GM12878 (cell line): ENCODE data around the gene RAP1GAP. TPM values are rescaled to one million over a fixed set of nuclear protein-coding genes. Genes with fewer than 3 reads are reported as not detected.

Experiments
- ATAC-seq: fragments of 200-7000 bp; cut with Tn5 transposase; 3 replicates; pipeline ENCODE4 v1.9.1; 2020; ENCODE audit warnings: mild to moderate bottlenecking, moderate library complexity
- BruUV-seq: library from RNA; stranded (reverse); fragments of 400-500 nt; replicated peaks from 2 replicates; lab custom pipeline; 2021; lab: Mats Ljungman, UMichigan
- CTCF ChIA-PET: fragments of 300-600 bp; sonication (Branson Sonifier 250); formaldehyde crosslinking; extraction: SDS; loops from one replicate; lab custom pipeline; 2021; ENCODE audit warnings: inconsistent platforms; lab: Yijun Ruan, JAX
- POLR2A ChIA-PET: fragments of 350-600 bp; formaldehyde crosslinking; extraction: SDS; loops from one replicate; lab custom pipeline; 2021; ENCODE audit warnings: inconsistent platforms; lab: Charles Lee
- RAD21 ChIA-PET: fragments of 300-600 bp; sonication (Branson Sonifier 250); formaldehyde crosslinking; loops from one replicate; lab custom pipeline; 2023; ENCODE audit warnings: antibody characterized with exemption; ENCODE audit not compliant: unreplicated experiment; lab: Charles Lee
- SMC1A ChIA-PET: fragments of 300-600 bp; sonication (Branson Sonifier 250); formaldehyde crosslinking; loops from one replicate; lab custom pipeline; 2023; ENCODE audit not compliant: unreplicated experiment, uncharacterized antibody; lab: Charles Lee
- DNase-seq: peaks from one replicate; pipeline ENCODE4 v3.0.0-alpha.2; 2011; ENCODE audit warnings: low read depth, low spot score
- FAIRE-seq: peaks from 3 replicates; lab custom pipeline; 2011; peaks lifted over from hg19 to GRCh38; lab: Jason Lieb, UNC
- H2AFZ ChIP-seq: 2 replicates; pipeline ENCODE4 v1.6.0; 2011; ENCODE audit warnings: low read depth, low read length, control low read depth; ENCODE audit not compliant: control insufficient read depth
- H3K27ac ChIP-seq: 2 replicates; pipeline ENCODE4 v1.5.1; 2011; ENCODE audit warnings: control low read depth; ENCODE audit not compliant: control insufficient read depth, insufficient read depth
- H3K27me3 ChIP-seq, 2 experiments: replicated peaks in 1 of 2; 2 replicates each; pipeline versions ENCODE4 v1.6.0 to v1.6.1; 2011; ENCODE audit warnings: low read length in 1 of 2; ENCODE audit not compliant: control insufficient read depth in 2 of 2, insufficient read depth in 2 of 2
- H3K36me3 ChIP-seq, 2 experiments: 2 replicates each; pipeline ENCODE4 v1.5.1; 2011; ENCODE audit warnings: low read length in 1 of 2; ENCODE audit not compliant: control insufficient read depth in 2 of 2, insufficient read depth in 2 of 2
- H3K4me1 ChIP-seq: 2 replicates; pipeline ENCODE4 v1.6.1; 2011; ENCODE audit warnings: mild to moderate bottlenecking, low read length, moderate library complexity, mixed read lengths; ENCODE audit not compliant: control insufficient read depth, insufficient read depth
- H3K4me2 ChIP-seq: 2 replicates; pipeline ENCODE4 v1.6.0; 2011; ENCODE audit warnings: control low read depth; ENCODE audit not compliant: control insufficient read depth, insufficient read depth
- H3K4me3 ChIP-seq: fragments of 200-600 bp; sonication (generic); 2 replicates; pipeline ENCODE4 v1.5.1; 2016
- H3K79me2 ChIP-seq: 2 replicates; pipeline ENCODE4 v1.6.0; 2011; ENCODE audit warnings: low read length; ENCODE audit not compliant: control insufficient read depth, insufficient read depth
- H3K9ac ChIP-seq: 2 replicates; pipeline ENCODE4 v1.8.0; 2011; ENCODE audit warnings: low read length, control low read depth, mixed read lengths; ENCODE audit not compliant: control insufficient read depth, insufficient read depth
- H3K9me3 ChIP-seq: replicated peaks from 3 replicates; pipeline ENCODE4 v1.5.1; 2011; ENCODE audit warnings: mild to moderate bottlenecking, low read length; ENCODE audit not compliant: control insufficient read depth, insufficient read depth
- H4K20me1 ChIP-seq: 2 replicates; pipeline ENCODE4 v1.6.0; 2011; ENCODE audit not compliant: control insufficient read depth, insufficient read depth
- BACH1 ChIP-seq: fragments of 450-650 bp; IDR thresholded peaks from 2 replicates; pipeline ENCODE4 v1.6.1; 2017; ENCODE audit warnings: mild to moderate bottlenecking, borderline replicate concordance
- BHLHE40 ChIP-seq, 2 experiments: fragments of 450-650 bp in 1 of 2; IDR thresholded peaks; 2 replicates each; pipeline ENCODE4 v1.6.1; 2011 to 2017; ENCODE audit warnings: low read depth in 2 of 2, borderline replicate concordance in 1 of 2, improper control_type of control experiment in 1 of 2, low read length in 1 of 2, mild to moderate bottlenecking in 1 of 2
- CHD1 ChIP-seq: IDR thresholded peaks from 2 replicates; pipeline ENCODE4 v1.6.1; 2012; ENCODE audit warnings: low read depth, low read length, improper control_type of control experiment
- CREB1 ChIP-seq: IDR thresholded peaks from 2 replicates; pipeline ENCODE4 v1.6.1; 2012; ENCODE audit warnings: low read depth, mild to moderate bottlenecking, inconsistent platforms
- IKZF2 ChIP-seq, 2 experiments: fragments of 450-650 bp; IDR thresholded peaks; 2 replicates each; pipeline ENCODE4 v1.6.1; 2017; ENCODE audit warnings: mild to moderate bottlenecking in 2 of 2, moderate library complexity in 2 of 2
- KLF5 ChIP-seq: fragments of 450-650 bp; IDR thresholded peaks from 2 replicates; pipeline ENCODE4 v1.6.1; 2014; ENCODE audit warnings: mild to moderate bottlenecking; ENCODE audit not compliant: partially characterized antibody
- RB1 ChIP-seq: fragments of 450-650 bp; formaldehyde crosslinking; IDR thresholded peaks from 2 replicates; pipeline ENCODE4 v1.6.1; 2017; ENCODE audit warnings: mild to moderate bottlenecking, borderline replicate concordance
- RCOR1 ChIP-seq: conservative IDR thresholded peaks from 2 replicates; pipeline ENCODE4 v1.6.1; 2012; ENCODE audit warnings: low read depth, low read length, improper control_type of control experiment
- SIN3A ChIP-seq: IDR thresholded peaks from 2 replicates; pipeline ENCODE4 v1.6.1; 2012; ENCODE audit warnings: low read depth, low read length, improper control_type of control experiment
- SMARCA5 ChIP-seq: fragments of 450-650 bp; IDR thresholded peaks from 2 replicates; pipeline ENCODE4 v1.6.1; 2017; ENCODE audit warnings: mild to moderate bottlenecking
- YY1 ChIP-seq: IDR thresholded peaks from 2 replicates; pipeline ENCODE4 v1.6.1; 2011; ENCODE audit warnings: low read depth, mild to moderate bottlenecking, low read length
- ZNF207 ChIP-seq: fragments of 450-650 bp; IDR thresholded peaks from 2 replicates; pipeline ENCODE4 v1.6.1; 2014; ENCODE audit warnings: antibody characterized with exemption, mild to moderate bottlenecking, borderline replicate concordance
- ZNF24 ChIP-seq: fragments of 450-650 bp; IDR thresholded peaks from 2 replicates; pipeline ENCODE4 v1.6.1; 2017; ENCODE audit warnings: antibody characterized with exemption, mild to moderate bottlenecking
- WGBS: methylation state at CpG from one replicate; pipeline ENCODE4 v1.1.6; 2016; ENCODE audit warnings: low lambda C conversion rate; ENCODE audit not compliant: insufficient replicate concordance, insufficient coverage; ENCODE audit errors: missing lambda C conversion rate; 5-methylcytosine and 5-hydroxymethylcytosine counted together
- in situ Hi-C: fragments of 300-500 bp; cut with MboI; formaldehyde crosslinking; loops from 9 replicates; pipeline ENCODE4 v1.14.3; 2018; ENCODE audit warnings: mixed read lengths
- intact Hi-C: fragments of 100-400 bp; cut with micrococcal nuclease; formaldehyde crosslinking; loops from one replicate; pipeline ENCODE4 v1.14.2; 2022; ENCODE audit not compliant: unreplicated experiment
- polyA plus RNA-seq, 11 experiments: library from polyadenylated mRNA; depleted of rRNA in 4 of 11; unstranded in 6 of 11; stranded (reverse) in 5 of 11; fragments of >200 nt; fragmentation: Nextera tagmentation in 4 of 11; fragmentation: Illumina TruSeq in 1 of 11; extraction: Ambion mirVana in 4 of 11; extraction: Trizol in 1 of 11; gene quantifications; 1 replicate in 1 of 11; 2 replicates in 10 of 11; pipeline versions ENCODE4 v1.2.1 to v1.2.3, GENCODE V29; 2011 to 2016; ENCODE audit warnings: inconsistent platforms in 2 of 11, missing spikeins in 2 of 11, low read depth in 1 of 11
- total RNA-seq, 4 experiments: library from RNA; depleted of rRNA in 3 of 4; stranded (reverse); fragments of >200 nt in 3 of 4; fragmentation: Illumina TruSeq in 1 of 4; extraction: Trizol in 1 of 4; gene quantifications; 2 replicates each; pipeline versions ENCODE4 v1.2.1 to v1.2.3, GENCODE V29; 2013 to 2021
- TF ChIP-seq, protein P1 (sequence below): IDR thresholded peaks from 2 replicates; pipeline ENCODE4 v1.6.1; 2012; ENCODE audit warnings: mild to moderate bottlenecking, low read depth, low read length
- TF ChIP-seq, protein P2 (sequence below): fragments of 150-350 bp; IDR thresholded peaks from 2 replicates; pipeline ENCODE4 v1.6.1; 2014; ENCODE audit warnings: mild to moderate bottlenecking, low read depth, low read length
- TF ChIP-seq, protein P3 (sequence below): IDR thresholded peaks from 2 replicates; pipeline ENCODE4 v1.6.1; 2012; ENCODE audit warnings: low read length, inconsistent platforms

RAP1GAP gene
- total and polyA plus RNA-seq, 10 of the 15 experiments (the other 5 are each of a cell fraction or from before 2014, with no cell fraction given) = 0.04 to 0.96 (median 0.09) TPM; not detected in 3

DNA sequence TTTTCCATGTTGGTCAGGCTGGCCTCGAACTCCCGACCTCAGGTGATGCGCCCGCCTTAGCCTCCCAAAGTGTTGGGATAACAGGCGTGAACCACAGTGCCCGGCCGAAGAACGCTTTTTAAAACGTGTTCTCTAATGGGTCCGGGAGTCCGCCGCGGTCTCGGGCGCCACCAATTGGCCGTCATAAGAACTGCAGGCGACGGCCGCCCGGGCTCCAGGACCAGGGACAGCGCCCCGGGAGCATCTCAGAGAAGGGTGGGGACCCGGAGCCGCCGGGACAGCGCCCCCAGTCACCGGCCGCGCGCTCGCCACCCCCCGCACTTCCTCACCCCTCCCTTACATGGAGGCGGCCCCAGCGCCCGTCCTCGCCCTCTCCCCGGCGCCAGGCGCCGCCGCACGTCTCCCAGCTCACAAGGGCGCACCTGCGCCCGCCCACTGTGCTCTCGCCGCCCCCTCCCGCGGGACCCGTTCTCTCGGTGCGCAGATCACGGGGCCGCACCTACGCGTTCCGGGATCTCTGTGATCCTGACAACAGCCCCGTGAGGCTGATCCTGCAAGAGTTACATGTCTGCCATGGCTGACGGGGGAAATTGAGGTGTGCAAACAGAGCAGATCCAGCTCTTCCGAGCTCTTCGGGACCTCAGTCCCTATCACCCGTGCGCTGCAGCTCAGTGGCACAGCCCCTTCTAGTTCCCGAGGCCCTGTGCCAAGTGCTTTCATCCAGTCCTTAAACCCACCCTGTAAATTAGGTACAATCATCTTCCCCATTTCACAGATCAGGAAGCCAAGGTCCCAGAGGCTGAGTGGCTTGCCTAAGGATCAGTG lies 9.8 kb downstream of the RAP1GAP start:
- FAIRE-seq (no peak), DNase-seq (no peak), ATAC-seq (peak; percentile 92)
- H3K9me3 ChIP-seq = no peaks in the 10 kb centered on the region
- ChIA-PET POLR2A (interaction anchor here (0.6 kb wide), 1 partner anchor 137 kb away, joined by 3 read pairs; no protein-coding TSS in a partner anchor), SMC1A (interaction anchor here (0.6 to 1.2 kb wide), 5 partner anchors 103 to 365 kb away, joined by 3 read pairs; no protein-coding TSS in a partner anchor), RAD21 (interaction anchor here (1.2 to 1.3 kb wide), 3 partner anchors 9 to 150 kb away, joined by 3 to 5 read pairs (median 3); partner anchors contain the start of gene ALPL), CTCF (interaction anchor here (0.6 to 2.1 kb wide), 8 partner anchors 9 to 404 kb away, joined by 3 to 7 read pairs (median 4); no protein-coding TSS in a partner anchor)
- no peaks in the 10 kb centered on the region for H3K79me2 ChIP-seq
- in situ Hi-C loops (no loop called here), intact Hi-C loops (loop anchor here (1.0 to 10.0 kb wide), 3 partner anchors 145 to 305 kb away; no protein-coding TSS in a partner anchor)
- H4K20me1 ChIP-seq = peaks cover 2% of the 10 kb centered on the region; the same call in 1 of the 2 replicates
- H3K4me1 ChIP-seq = no peaks in the 10 kb centered on the region
- H3K9ac ChIP-seq = no peak overlapping the region
- BruUV-seq = no TSS peak
- peaks cover 0 to 2% of the 10 kb centered on the region in 2 experiments; a peak in 1 of 4 replicates for H3K27me3 ChIP-seq
- peak overlapping the region; percentile 30; the same call in 1 of the 2 replicates for H3K4me2 ChIP-seq
- H3K36me3 ChIP-seq = no peaks in the 10 kb centered on the region
- 9% methylated on average over 59 of the region's 64 CpGs for WGBS
- H3K4me3 ChIP-seq = no peak overlapping the region
- no peak overlapping the region for H2AFZ ChIP-seq
- no peak overlapping the region for H3K27ac ChIP-seq
- TF ChIP-seq, protein P1, sequence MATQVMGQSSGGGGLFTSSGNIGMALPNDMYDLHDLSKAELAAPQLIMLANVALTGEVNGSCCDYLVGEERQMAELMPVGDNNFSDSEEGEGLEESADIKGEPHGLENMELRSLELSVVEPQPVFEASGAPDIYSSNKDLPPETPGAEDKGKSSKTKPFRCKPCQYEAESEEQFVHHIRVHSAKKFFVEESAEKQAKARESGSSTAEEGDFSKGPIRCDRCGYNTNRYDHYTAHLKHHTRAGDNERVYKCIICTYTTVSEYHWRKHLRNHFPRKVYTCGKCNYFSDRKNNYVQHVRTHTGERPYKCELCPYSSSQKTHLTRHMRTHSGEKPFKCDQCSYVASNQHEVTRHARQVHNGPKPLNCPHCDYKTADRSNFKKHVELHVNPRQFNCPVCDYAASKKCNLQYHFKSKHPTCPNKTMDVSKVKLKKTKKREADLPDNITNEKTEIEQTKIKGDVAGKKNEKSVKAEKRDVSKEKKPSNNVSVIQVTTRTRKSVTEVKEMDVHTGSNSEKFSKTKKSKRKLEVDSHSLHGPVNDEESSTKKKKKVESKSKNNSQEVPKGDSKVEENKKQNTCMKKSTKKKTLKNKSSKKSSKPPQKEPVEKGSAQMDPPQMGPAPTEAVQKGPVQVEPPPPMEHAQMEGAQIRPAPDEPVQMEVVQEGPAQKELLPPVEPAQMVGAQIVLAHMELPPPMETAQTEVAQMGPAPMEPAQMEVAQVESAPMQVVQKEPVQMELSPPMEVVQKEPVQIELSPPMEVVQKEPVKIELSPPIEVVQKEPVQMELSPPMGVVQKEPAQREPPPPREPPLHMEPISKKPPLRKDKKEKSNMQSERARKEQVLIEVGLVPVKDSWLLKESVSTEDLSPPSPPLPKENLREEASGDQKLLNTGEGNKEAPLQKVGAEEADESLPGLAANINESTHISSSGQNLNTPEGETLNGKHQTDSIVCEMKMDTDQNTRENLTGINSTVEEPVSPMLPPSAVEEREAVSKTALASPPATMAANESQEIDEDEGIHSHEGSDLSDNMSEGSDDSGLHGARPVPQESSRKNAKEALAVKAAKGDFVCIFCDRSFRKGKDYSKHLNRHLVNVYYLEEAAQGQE = peak; percentile 99
- TF ChIP-seq YY1 = peak; percentile 56; the same call in 1 of the 2 replicates
- TF ChIP-seq RCOR1 = peak; percentile 98
- 0 out of 2 replicates have a peak, but pooled peaks have one; percentile 36 for TF ChIP-seq ZNF24
- TF ChIP-seq BACH1 = peak; percentile 32; the same call in 1 of the 2 replicates
- TF ChIP-seq SMARCA5 = peak; percentile 75; the same call in 1 of the 2 replicates
- no peak for TF ChIP-seq KLF5
- TF ChIP-seq, protein P2, sequence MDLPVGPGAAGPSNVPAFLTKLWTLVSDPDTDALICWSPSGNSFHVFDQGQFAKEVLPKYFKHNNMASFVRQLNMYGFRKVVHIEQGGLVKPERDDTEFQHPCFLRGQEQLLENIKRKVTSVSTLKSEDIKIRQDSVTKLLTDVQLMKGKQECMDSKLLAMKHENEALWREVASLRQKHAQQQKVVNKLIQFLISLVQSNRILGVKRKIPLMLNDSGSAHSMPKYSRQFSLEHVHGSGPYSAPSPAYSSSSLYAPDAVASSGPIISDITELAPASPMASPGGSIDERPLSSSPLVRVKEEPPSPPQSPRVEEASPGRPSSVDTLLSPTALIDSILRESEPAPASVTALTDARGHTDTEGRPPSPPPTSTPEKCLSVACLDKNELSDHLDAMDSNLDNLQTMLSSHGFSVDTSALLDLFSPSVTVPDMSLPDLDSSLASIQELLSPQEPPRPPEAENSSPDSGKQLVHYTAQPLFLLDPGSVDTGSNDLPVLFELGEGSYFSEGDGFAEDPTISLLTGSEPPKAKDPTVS = 0 out of 2 replicates have a peak, but pooled peaks have one; percentile 24
- TF ChIP-seq SIN3A = peak; percentile 91
- peak; percentile 53 to 88; a peak in 3 of 4 replicates for TF ChIP-seq BHLHE40 (IDR thresholded peaks at IDR 0.05; ENCODE audit: borderline replicate concordance in 1 of 2, low read depth in 2 of 2, low read length in 1 of 2)
- TF ChIP-seq IKZF2 (IDR thresholded peaks at IDR 0.05) = peak in 1 of 2 experiments; percentile 16; a peak in 1 of 4 replicates
- no peak for TF ChIP-seq CHD1
- peak; percentile 81; the same call in 1 of the 2 replicates for TF ChIP-seq RB1
- TF ChIP-seq, protein P3, sequence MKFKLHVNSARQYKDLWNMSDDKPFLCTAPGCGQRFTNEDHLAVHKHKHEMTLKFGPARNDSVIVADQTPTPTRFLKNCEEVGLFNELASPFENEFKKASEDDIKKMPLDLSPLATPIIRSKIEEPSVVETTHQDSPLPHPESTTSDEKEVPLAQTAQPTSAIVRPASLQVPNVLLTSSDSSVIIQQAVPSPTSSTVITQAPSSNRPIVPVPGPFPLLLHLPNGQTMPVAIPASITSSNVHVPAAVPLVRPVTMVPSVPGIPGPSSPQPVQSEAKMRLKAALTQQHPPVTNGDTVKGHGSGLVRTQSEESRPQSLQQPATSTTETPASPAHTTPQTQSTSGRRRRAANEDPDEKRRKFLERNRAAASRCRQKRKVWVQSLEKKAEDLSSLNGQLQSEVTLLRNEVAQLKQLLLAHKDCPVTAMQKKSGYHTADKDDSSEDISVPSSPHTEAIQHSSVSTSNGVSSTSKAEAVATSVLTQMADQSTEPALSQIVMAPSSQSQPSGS = no peak
- TF ChIP-seq CREB1 = 0 out of 2 replicates have a peak, but pooled peaks have one; percentile 18
- TF ChIP-seq ZNF207 = peak; percentile 91
